ENCODE data around the gene PIK3R2. TPM values are rescaled to one million over a fixed set of nuclear protein-coding genes. Genes with fewer than 3 reads are reported as not detected.

The PIK3R2 gene
- total and polyA plus RNA-seq, 2 of the 4 experiments (the other 2 are of a cell fraction): 12.2 to 25.1 TPM

DNA sequence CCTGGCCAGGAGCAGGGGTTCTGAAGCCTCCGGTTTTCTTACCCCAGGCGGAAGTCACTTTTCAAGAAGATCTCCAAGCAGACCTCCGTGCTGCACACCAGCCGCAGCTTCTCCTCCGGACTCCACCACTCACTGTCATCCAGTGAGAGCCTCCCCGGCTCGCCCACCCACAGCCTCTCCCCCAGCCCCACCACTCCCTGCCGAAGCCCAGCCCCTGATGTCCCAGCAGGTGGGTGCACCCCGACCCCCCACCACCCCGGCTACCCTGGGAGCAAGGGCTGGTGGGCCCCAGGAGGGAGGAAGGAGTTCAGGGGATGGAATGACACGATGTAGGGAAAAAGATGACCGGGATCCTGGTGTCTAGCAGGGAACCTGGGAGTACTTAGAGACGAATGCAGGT lies 5.6 kb upstream of the PIK3R2 start:
- TF ChIP-seq MAFK (IDR thresholded peaks at IDR 0.05; ENCODE audit: low read depth, low read length) (no peak), RAD21 (IDR thresholded peaks at IDR 0.05; ENCODE audit: low read length) (no peak), SMC3 (IDR thresholded peaks at IDR 0.05; ENCODE audit: low read depth, low read length) (no peak), FOS (IDR thresholded peaks at IDR 0.05; ENCODE audit: low read depth, low read length) (no peak), CHD1 (IDR thresholded peaks at IDR 0.05; ENCODE audit: low read depth, low read length) (no peak), MXI1 (IDR thresholded peaks at IDR 0.05; ENCODE audit: borderline replicate concordance, low read depth, low read length) (no peak), RCOR1 (IDR thresholded peaks at IDR 0.05; ENCODE audit: insufficient replicate concordance, low read length) (no peak), NFE2L2 (IDR thresholded peaks at IDR 0.05; ENCODE audit: low read depth, low read length) (no peak), MAZ (IDR thresholded peaks at IDR 0.05; ENCODE audit: borderline replicate concordance, low read depth, low read length) (no peak), RFX5 (IDR thresholded peaks at IDR 0.05; ENCODE audit: low read depth, low read length) (no peak), CEBPB (IDR thresholded peaks at IDR 0.05; ENCODE audit: low read depth, low read length) (no peak), POLR2A (IDR thresholded peaks at IDR 0.05; ENCODE audit: low read depth, low read length) (no peak), BHLHE40 (IDR thresholded peaks at IDR 0.05; ENCODE audit: low read depth, low read length) (no peak)
- TF ChIP-seq, protein P1, sequence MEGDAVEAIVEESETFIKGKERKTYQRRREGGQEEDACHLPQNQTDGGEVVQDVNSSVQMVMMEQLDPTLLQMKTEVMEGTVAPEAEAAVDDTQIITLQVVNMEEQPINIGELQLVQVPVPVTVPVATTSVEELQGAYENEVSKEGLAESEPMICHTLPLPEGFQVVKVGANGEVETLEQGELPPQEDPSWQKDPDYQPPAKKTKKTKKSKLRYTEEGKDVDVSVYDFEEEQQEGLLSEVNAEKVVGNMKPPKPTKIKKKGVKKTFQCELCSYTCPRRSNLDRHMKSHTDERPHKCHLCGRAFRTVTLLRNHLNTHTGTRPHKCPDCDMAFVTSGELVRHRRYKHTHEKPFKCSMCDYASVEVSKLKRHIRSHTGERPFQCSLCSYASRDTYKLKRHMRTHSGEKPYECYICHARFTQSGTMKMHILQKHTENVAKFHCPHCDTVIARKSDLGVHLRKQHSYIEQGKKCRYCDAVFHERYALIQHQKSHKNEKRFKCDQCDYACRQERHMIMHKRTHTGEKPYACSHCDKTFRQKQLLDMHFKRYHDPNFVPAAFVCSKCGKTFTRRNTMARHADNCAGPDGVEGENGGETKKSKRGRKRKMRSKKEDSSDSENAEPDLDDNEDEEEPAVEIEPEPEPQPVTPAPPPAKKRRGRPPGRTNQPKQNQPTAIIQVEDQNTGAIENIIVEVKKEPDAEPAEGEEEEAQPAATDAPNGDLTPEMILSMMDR (conservative IDR thresholded peaks at IDR 0.05; ENCODE audit: low read depth, low read length): no peak
- TF ChIP-seq, protein P2, sequence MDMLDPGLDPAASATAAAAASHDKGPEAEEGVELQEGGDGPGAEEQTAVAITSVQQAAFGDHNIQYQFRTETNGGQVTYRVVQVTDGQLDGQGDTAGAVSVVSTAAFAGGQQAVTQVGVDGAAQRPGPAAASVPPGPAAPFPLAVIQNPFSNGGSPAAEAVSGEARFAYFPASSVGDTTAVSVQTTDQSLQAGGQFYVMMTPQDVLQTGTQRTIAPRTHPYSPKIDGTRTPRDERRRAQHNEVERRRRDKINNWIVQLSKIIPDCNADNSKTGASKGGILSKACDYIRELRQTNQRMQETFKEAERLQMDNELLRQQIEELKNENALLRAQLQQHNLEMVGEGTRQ (IDR thresholded peaks at IDR 0.05; ENCODE audit: low read depth, low read length): no peak
- TF ChIP-seq, protein P3, sequence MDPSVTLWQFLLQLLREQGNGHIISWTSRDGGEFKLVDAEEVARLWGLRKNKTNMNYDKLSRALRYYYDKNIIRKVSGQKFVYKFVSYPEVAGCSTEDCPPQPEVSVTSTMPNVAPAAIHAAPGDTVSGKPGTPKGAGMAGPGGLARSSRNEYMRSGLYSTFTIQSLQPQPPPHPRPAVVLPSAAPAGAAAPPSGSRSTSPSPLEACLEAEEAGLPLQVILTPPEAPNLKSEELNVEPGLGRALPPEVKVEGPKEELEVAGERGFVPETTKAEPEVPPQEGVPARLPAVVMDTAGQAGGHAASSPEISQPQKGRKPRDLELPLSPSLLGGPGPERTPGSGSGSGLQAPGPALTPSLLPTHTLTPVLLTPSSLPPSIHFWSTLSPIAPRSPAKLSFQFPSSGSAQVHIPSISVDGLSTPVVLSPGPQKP (IDR thresholded peaks at IDR 0.05; ENCODE audit: borderline replicate concordance, low read depth, low read length): no peak
- Histone ChIP-seq H4K20me1 (ENCODE audit: insufficient read depth, low read length) (peaks cover under 1% of the 10 kb centered on the region; the same call in 1 of the 2 replicates), H3K9ac (ENCODE audit: low read depth, low read length) (no peak overlapping the region), H2BK120ac (ENCODE audit: low read depth, low read length) (no peak overlapping the region), H3K79me1 (ENCODE audit: low read depth in 1 of 2, low read length in 2 of 2) (peaks cover 0 to 4% of the 10 kb centered on the region in 2 experiments; a peak in 1 of 4 replicates), H3K36me3 (ENCODE audit: control insufficient read depth, insufficient read depth, low read length) (peaks cover 35% of the 10 kb centered on the region), H3K4me2 (ENCODE audit: low read depth, low read length) (no peak overlapping the region), H2BK5ac (ENCODE audit: low read depth, low read length, poor library complexity, severe bottlenecking) (no peak overlapping the region), H3K4ac (ENCODE audit: low read depth, low read length) (no peak overlapping the region), H3K4me1 (ENCODE audit: control insufficient read depth, insufficient read depth, low read length) (peaks cover 5% of the 10 kb centered on the region; the same call in 1 of the 2 replicates), H4K91ac (ENCODE audit: insufficient read depth, low read depth, low read length) (no peak overlapping the region), H4K8ac (ENCODE audit: low read depth in 2 of 2, low read length in 2 of 2) (no peak overlapping the region), H2BK15ac (ENCODE audit: low read depth, low read length) (no peak overlapping the region), H2AK9ac (replicated peaks; ENCODE audit: low read depth, low read length, poor library complexity) (no peak overlapping the region), H3K4me3 (ENCODE audit: insufficient read depth, low read depth, low read length) (no peak overlapping the region), H3K9me3 (ENCODE audit: control insufficient read depth, insufficient read depth, low read length) (no peaks in the 10 kb centered on the region), H3K27ac (ENCODE audit: insufficient read depth, low read length) (no peak overlapping the region), H2AK5ac (ENCODE audit: low read depth, low read length) (no peak overlapping the region), H3K9me1 (ENCODE audit: insufficient read depth, low read length) (peaks cover 9% of the 10 kb centered on the region), H2AFZ (replicated peaks; ENCODE audit: low read length, poor library complexity) (no peak overlapping the region), H3K23ac (ENCODE audit: low read depth, low read length) (no peak overlapping the region), H3K56ac (ENCODE audit: extremely low read depth, insufficient read depth, low read length) (no peak overlapping the region), H3K18ac (ENCODE audit: low read depth, low read length) (no peak overlapping the region), H4K5ac (ENCODE audit: low read depth, low read length) (no peak overlapping the region), H2BK20ac (ENCODE audit: low read depth, low read length) (no peak overlapping the region), H3K14ac (replicated peaks; ENCODE audit: low read depth, low read length) (no peak overlapping the region), H3K27me3 (ENCODE audit: control insufficient read depth, insufficient read depth, low read length) (no peaks in the 10 kb centered on the region)
- POLR2A ChIA-PET (ENCODE audit: unreplicated experiment): no interaction called here
- no TSS peak for BruUV-seq (replicated peaks)
- no peak for ATAC-seq (ENCODE audit: low read depth)
- dilution Hi-C loops (cut with HindIII; ENCODE audit: low sequenced_read_pairs, unreplicated experiment): no loop called here
- CTCF ChIA-PET: no interaction called here
- in situ Hi-C loops (cut with MboI; ENCODE audit: low sequenced_read_pairs): no loop called here
- 88% methylated on average over 4 of the region's 13 CpGs; no CpG with 5 or more reads in 1 of the 2 experiments for WGBS, 2 experiments (ENCODE audit: extremely low coverage in 2 of 2, insufficient read length in 1 of 2)
- intact Hi-C loops (cut with micrococcal nuclease): no loop called here
- DNase-seq: no peak
